HG03097 (cell line): ENCODE results near the gene QRFPR.
"Not testable (repeated sequence)": the region's sequence is repeated elsewhere in the genome, so short reads cannot be mapped to it uniquely, and the experiment has no call there.

ENCODE experiments used
- ATAC-seq: cut with Tn5 transposase; IDR thresholded peaks from one replicate; pipeline ENCODE4 v1.9.1; 2021; ENCODE audit not compliant: unreplicated experiment, low FRiP score

QRFPR gene

DNA sequence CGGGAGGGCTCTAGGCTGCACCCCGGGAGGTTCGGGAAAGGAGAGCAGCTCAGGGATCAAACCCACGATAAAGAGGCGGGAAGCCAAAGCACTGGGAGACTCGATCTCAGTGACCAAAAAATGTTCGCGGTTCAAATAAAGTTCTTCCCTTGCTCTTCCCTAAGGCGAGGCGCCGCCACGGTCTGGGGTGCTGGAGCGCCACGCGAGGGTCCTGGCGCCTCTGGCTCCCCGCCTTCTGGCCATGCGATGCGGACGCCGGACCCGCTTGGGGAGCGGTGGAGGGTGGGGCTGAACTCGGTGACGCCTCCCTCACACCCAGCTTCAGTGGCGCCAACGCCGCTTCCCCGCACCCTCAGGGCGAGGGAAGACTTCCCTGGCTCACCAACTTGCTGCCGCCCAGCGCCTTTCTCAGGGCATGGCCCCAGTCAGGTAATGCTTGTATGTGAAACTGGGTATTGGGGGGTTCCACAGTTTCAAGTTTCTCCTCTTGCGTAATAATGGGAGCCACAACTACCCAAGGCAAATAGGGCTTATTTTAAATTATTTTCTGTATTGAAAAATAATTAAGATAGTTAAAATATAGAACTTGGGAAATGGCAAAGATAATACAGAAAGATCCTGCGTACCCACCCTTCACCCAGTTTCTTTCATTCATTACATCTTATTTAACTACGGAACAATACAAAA lies at the start of gene QRFPR:
Gene QRFPR, minus strand, starts transcription at position 243 of the 687 bp plus-strand sequence. CDS start 371 bp downstream, outside the sequence.
- ATAC-seq = no peak

DNA sequence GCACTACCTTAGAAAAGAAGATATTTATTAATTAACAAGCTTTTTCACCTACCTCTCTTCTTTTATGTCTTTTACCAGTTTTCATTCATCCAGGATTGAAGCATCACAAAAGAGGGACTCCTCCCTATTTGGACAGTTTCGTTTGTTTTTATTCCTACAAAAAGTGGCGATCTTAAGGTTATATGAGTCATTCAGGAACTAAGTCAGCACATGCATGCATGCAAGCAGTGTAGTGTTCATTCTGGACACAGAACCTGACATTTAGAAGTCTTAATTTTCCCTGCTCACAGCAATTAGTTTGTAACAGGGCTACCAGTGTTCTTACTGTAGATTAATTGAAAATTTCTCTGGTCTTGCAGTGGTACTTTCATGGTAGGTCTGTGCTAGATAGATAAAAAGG lies 47.9 kb upstream of the QRFPR start:
- ATAC-seq = no peak

DNA sequence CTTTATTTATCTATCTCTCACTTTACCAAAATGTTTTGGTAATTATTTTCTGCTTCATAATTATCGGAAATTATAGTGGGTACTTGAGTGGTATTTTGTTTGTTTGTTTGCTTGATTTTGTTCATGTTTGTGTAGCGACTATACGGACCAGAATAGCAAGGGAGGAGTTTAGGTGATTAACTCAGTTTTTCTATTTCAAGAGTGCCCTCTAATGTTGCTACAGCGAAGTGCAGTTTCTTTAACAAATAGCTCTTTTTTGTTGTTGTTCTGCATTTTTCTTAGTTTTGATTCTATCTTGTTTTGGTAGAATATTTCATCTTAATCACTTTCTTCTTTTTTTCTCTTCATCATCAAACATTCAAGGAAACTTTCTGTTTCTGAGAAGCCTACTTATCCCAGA lies 40.8 kb upstream of the QRFPR start:
- ATAC-seq = no peak

DNA sequence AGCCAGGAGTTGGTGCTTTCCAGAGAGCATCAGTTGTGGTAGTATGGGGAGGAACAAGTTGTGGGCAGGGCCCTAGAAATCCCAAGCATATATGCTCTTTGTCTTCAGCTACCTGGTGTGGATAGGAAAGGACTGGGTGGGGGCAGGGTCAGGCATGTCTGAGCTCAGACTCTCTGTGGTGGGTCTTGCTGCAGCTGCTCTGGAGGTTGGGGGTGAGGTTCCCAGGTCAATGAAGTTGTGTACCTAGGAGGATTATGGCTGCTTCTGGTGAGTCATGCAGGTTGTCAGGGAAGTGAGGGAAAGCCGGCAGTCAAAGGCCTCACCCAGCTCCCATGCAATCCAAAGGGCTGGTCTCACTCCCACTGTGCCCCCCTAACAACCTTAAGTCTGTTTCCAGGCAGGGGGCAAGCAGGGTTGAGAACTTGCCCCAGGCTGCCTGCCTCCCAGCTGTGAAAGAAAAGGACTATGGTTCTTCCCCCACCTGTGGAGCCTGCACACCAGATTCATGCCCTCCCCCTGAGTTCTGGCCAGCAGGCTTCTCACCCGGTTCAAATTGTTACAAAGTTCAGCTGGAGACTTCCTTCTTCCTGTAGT lies 30.4 kb upstream of the QRFPR start:
- no peak for ATAC-seq

DNA sequence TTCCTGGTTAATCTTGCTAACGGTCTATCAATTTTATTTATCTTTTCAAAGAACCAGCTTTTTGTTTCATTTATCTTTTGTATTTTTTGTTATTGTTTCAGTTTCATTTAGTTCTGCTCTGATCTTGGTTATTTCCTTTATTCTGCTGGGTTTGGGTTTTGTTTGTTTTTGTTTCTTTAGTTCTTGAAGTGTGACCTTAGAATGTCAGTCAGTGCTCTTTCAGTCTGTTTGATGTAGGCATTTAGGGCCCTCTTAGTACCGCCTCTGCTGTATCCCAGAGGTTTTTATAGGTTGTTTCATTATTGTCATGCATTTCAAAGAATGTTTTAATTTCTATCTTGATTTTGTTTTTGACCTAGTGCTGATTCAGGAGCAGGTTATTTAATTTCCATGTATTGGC lies 27.7 kb upstream of the QRFPR start:
- ATAC-seq = not testable (repeated sequence)

DNA sequence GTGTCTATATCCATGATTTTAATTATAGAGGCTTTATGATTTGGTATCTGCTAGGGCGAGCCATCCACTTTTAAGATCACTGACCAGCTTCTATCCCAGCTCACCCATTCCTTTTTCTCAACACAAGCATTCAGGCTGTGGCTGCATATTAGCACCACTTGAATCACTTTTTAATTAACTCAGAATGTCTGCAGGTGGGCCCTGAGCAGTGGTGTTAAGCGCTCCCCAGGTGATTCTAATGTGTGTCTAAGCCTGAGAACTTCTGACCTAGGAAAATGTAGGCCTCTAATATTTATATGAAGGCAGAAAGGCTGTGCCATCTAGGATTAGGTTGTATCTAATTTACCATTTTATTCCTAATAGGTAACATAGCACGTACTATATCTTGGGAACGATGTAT lies 19.8 kb upstream of the QRFPR start:
- no peak for ATAC-seq

DNA sequence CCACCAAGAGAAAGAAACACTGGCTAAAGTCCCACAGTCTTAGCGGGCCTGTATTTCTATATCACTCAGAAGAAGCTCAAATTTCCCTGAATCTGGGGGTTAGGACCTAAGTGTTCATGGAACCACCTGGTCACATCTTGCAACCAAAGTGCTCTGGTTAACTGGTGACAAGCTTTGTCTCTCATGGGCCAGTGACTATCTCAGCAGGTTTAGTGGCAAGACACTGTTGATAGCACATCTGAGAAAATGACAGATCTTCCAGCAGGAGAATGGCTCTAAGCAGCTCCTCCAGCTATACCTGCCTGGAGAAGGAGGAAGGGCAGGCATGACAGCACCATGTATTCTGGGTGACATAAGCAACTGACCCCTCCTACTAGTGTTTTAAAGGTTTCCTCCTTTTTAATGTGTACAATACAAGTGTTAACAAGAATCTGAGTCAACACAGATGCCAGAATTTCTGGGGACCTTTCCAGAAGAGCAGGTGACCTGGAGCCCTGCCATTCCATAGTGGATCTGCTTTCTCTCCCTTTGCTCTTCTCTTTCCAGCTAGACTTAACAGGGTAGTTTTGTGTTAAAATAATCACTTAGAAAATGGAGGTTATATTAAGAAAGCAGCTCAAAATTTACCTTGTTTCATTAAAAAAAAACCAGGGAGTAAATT lies 17.3 kb upstream of the QRFPR start:
- ATAC-seq = no peak

DNA sequence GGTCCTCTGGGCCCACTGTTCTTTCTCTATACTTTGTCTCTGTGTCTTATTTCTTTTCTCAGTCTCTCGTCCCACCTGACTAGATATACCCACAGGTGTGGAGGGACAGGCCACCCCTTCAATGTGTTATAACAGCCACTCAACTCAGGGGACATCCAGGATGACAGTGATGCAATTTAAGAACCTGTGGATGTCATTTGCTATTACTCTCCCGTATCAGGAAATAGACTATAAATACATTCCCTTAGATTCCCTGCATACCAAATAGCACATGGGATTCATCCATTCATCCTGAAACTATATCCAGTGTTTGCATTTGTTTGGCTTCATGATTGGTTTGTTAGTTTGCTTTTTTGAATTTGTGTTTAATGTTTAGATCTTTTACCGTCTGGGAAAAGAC lies 16.6 kb upstream of the QRFPR start:
- ATAC-seq = no peak

DNA sequence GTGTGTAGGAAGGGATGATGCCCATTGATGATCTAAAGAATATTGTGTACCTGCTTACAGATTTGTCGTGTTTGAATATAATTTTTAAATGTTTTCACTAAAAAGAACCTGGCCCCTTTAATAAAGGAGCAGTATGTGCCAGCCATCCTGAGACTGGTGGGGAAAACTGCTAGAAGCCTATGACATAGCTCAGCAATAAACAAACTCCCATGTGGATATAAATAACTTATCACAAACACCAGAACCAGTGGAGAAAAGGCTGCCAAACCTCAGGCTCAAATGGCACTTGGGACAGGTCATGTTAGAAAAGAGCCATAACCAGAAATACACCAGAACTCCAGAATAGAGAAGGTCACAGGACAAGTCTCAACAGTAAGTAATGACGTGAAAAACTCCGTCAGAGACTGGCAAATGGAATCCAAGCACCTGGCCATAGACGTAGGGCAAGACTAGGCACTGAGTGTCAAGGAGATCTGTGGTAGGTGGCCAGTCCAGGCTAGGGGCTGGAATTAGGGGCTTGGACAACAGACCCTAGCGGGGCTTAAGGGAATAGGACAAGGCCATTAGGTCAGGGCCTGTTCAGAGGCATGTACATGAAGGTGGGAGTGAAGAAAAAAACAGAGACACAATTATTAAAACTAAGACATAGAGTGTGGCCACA lies 11.7 kb upstream of the QRFPR start:
- ATAC-seq = no peak

DNA sequence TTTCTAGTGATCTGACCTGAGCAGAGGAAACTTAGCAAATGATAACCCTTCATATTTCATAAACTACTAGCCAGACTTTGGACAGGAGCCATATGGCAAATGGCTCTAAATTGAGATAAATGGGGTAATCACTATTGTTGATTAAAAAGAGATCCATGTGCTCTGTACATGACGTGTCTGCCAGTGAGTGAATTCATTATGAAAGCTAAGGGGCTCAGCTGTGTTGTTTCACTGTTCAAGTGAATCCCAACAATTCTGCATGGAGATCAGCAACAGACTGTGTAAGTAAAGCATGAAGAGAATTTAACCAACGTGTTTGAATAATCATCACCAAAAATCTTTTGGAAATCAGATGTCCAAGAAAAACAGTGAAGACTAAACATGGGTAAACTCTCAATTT lies 9.5 kb upstream of the QRFPR start:
- no peak for ATAC-seq

DNA sequence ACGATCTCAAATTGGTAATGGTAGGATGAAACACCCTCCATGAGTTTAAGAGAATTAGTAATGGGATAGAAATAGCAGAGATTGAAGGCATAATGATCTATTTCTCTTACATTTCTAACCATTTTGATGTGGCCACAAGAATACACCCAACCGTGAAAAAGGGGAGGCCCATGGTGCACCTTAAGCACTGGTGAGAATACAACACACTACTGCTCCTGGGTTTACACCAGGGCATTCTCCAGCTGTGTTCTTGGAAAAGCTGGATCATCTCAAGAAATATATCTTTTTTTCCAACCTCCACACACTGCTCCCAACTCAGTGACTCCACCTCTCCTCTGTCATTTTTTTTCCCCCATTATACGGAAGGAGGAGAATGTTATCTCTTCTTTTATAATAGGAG lies 1.5 kb downstream of the QRFPR start:
- ATAC-seq = no peak

DNA sequence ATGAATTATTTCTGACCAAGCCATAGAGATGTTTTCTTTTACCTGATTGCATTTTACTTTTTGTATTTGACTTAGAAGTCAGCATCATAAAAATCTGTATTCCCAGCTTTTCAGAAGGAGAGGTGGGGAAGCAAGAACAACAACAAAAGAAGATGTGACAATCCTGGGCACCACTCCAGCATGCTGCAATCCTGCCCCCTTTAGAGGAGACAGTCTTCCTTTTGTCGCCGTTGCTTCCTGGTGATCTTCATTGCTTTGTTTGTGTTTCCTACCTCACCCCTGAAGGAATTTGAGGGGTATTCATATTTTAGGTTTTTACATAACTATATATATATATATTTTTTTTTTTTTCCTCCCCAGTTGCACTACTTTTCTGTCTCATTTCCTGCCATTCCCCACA lies 3.7 kb downstream of the QRFPR start:
- ATAC-seq = no peak

DNA sequence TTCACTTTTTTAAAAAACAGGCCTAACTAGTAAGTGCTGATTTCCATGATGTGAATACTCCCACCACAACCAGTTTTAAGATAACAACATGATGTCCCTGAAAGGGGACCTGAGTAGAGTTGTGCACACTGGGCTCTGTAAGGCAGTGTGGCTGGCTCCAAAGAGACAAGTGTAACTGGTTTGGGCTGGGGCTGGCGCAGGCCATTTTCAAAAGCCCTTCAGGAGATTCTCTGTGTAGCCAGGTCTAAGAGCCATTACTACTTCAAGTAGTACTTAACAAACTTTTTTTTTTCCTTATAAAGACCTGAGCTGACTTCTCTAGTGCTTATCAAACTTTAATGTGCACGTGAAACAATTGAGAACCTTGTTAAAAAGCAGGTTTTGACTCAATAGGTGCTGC lies 4.3 kb downstream of the QRFPR start:
- ATAC-seq = no peak

DNA sequence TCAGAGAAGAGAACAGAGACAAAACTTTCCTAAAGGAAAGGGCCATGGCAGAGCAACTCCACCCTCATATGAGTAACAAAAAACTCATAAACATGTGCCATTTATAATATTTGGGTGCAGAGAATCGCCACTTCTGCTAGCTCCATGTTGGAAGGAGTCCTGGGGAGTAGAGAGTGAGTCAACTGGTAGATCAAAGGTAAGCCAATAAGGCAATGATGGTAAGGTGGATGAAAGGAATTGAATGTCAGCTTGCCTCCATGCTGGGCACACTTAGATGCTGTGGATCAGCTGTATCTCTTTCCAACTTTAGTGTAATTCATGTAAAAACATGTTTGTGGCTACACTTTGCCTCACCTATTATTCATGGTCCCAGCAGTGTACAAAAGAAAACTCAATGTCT lies 4.7 kb downstream of the QRFPR start:
- ATAC-seq = no peak

DNA sequence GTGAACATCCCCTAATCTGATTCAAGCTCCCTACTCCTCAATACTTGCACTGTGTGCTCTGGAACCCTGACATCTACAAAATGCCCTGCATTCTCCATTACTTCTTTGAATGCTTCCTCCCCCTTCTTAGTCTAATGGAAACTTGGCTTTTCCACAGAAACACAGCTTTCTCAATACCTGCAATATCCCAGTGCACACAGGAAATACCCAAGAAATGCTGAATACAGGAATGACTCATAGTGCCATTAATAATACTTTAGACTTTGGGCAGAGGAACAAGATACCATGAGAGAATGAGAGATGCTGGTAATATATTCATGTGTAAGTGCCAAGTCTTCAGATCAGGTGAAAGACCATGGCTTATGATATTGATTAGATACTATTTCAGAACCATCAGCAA lies 5.6 kb downstream of the QRFPR start:
- ATAC-seq = no peak

DNA sequence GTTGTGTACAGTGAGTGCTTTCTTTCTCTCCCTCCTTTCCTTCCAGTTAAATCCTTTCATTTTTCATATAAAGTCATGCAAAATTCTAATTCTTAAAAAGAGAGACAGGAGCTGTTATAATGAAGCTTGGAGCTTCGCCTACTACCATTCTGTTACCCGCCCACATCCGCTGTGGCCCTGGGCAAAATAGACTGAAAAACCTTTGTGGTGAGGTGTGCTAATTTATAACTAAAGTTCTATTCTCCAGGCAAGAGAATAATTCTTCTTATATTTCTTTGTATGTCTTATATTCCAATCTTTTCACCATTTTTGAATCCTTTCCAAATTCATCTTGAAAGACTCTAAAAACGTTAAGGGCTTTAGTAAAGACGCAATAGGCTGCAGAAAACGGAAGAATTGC lies 7.0 kb downstream of the QRFPR start:
- ATAC-seq = no peak

DNA sequence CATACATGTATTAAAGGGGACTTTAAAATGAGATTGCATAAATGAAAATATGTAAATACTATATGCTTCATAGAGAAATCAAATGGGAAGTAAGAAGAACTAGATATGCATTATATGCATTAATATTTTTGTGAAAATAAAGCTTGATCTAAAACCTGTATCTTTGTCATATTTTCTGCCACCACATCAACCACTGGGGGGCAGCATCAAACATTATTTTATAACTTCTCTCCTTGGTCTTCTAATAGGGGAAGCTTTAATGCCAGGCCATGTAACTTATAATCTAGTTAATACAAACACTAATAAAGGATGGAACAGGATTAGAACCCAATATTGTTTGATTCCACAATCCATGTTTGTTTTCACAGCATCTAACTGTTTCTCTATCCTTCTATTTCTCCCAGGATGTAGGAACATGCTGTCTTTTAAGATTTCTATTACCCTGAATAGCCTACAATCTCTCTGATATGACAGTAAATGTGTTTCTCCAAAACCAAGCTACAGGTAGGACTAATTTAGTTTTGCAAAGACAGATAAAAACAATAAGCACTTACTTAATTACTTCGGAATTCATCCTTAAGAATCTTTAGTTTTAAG lies 10.0 kb downstream of the QRFPR start:
- no peak for ATAC-seq

DNA sequence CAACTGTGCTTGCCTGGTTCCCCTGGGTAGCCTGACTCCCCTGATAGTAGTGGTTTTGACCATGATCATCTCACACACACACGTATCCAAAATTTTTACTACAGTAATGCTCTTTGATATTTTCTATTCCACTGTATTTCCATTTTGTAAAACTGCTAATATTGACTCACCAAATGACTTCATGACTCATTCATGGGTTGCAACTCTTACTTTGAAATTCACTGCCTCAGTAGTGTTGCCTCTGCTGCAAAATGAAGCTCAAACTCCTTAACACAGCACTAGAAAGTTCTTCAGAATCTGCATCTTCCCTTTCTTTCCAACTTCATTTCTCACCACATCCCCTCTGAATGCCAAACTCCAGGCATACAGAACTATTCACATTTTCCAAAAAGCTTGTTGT lies 20.3 kb downstream of the QRFPR start:
- no peak for ATAC-seq

DNA sequence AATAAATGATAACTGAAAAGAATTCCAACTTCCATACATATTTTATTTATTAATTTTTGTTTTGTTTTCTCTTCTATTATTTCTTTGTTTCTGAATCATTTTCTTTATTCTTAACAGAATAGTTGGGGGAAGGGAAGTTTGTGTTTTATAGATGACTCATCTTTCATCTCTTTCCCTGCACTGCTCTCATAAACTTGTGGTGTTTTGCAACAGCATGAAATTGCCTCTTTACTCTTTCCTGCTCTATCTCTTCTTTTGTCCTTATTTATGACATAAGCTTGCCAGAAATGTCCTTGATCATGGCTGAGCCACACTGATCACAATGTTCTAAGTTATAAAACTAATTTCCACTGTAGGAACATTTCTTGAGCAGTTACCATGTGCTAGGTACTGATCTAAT lies 22.3 kb downstream of the QRFPR start:
- no peak for ATAC-seq

DNA sequence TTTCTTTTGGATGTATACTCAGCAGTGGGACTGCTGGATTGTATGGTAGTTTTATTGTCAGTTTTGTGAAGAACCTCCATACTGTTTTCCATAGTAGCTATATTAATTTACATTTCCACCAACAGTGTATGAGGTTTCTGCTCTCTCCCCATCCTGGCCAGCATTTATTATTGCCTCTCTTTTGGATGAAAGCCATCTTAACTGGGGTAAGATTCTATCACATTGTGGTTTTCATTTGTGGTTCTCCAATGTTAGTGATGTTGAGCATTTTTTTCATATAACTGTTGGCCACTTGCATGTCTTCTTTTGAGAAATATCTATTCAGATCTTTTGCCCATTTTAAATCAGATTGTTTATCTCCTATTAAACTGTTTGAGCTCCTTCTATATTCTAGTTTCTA lies 27.6 kb downstream of the QRFPR start:
- ATAC-seq = no peak

DNA sequence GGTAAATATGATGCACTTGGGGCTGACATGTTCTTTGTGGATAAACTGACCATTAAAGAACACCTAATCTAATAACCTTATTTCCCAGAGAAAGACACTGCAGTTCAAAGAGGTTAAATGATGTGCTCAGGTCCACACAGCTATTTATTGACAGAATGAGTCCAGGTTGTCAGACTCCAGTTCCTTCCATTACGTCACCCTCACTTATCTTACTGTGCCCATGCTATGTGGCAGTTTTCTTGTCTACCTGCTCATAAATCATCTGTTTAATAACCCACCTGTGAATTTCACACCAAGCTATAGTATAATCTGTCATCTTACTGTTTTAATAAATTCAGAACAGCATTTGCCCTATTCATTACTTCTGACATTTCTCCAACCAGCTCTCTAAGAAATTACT lies 36.7 kb downstream of the QRFPR start:
- ATAC-seq = no peak
